Gastroesophageal sphincter (tissue), 4 donors: ENCODE data around the gene PPP1R3D. TPM values are rescaled to one million over a fixed set of nuclear protein-coding genes. Genes with fewer than 3 reads are reported as not detected.
A peak's percentile ranks its signal among the peaks of the same experiment; 100 is the strongest.

Source experiments
- ATAC-seq: fragments of 150-250 bp; one replicate; pipeline ENCODE4 v1.9.1; 2016; ENCODE audit warnings: mild to moderate bottlenecking, moderate library complexity
- H3K27ac ChIP-seq, 4 donors: fragments of 200-600 bp; sonication (generic) in 3 of 4; 1 replicate in 3 of 4; 2 replicates in 1 of 4; pipeline ENCODE4 v1.5.1; 2016 to 2019
- H3K27me3 ChIP-seq: fragments of 200-600 bp; sonication (generic); one replicate; pipeline ENCODE4 v1.5.1; 2019
- H3K36me3 ChIP-seq, 2 donors: fragments of 200-600 bp; sonication (generic); one replicate each; pipeline ENCODE4 v1.5.1; 2019; ENCODE audit warnings: control low read depth in 1 of 2
- H3K4me1 ChIP-seq, 3 donors: fragments of 200-600 bp; sonication (generic); 1 replicate in 2 of 3; 2 replicates in 1 of 3; pipeline ENCODE4 v1.5.1; 2016 to 2019; ENCODE audit warnings: control low read depth in 2 of 3
- H3K4me3 ChIP-seq, 2 donors: fragments of 200-600 bp; sonication (generic); one replicate each; pipeline ENCODE4 v1.5.1; 2019; ENCODE audit warnings: mild to moderate bottlenecking in 1 of 2, moderate library complexity in 1 of 2
- H3K9me3 ChIP-seq, 3 donors: fragments of 200-600 bp; sonication (generic); one replicate each; pipeline ENCODE4 v1.5.1; 2017 to 2019; ENCODE audit warnings: control low read depth in 2 of 3
- EP300 ChIP-seq: sonication (generic); formaldehyde crosslinking; IDR thresholded peaks from one replicate; pipeline ENCODE4 v1.6.1; 2017; ENCODE audit warnings: antibody characterized with exemption, mild to moderate bottlenecking
- POLR2A ChIP-seq, 2 donors: fragments of 450-650 bp; IDR thresholded peaks; one replicate each; pipeline ENCODE4 v1.6.1; 2017; ENCODE audit warnings: antibody characterized with exemption in 2 of 2, mild to moderate bottlenecking in 2 of 2, moderate library complexity in 1 of 2
- POLR2AphosphoS5 ChIP-seq: sonication (generic); formaldehyde crosslinking; IDR thresholded peaks from one replicate; pipeline ENCODE4 v1.6.1; 2017; ENCODE audit warnings: antibody characterized with exemption
- WGBS, 2 donors: methylation state at CpG; one replicate each; pipeline ENCODE4 v1.1.5; 2018; ENCODE audit warnings: low coverage in 1 of 2; 5-methylcytosine and 5-hydroxymethylcytosine counted together
- total RNA-seq, 4 donors: library from RNA; depleted of rRNA; stranded (reverse); fragments of >200 nt; gene quantifications; one replicate each; pipeline ENCODE4 v1.1.0, GENCODE V29; 2016
- TF ChIP-seq, protein P1 (sequence below), 4 experiments: fragments of 200-600 bp in 2 of 4; fragments of 450-650 bp in 2 of 4; sonication (generic) in 1 of 4; IDR thresholded peaks; one replicate each; pipeline ENCODE4 v1.5.1; 2017 to 2019; ENCODE audit warnings: antibody characterized with exemption in 4 of 4, mild to moderate bottlenecking in 2 of 4, moderate library complexity in 2 of 4

The PPP1R3D gene
- total RNA-seq, 4 donors from 2014 or later = 6.8 to 18.9 (median 10.3) TPM

GRCh38 chr20:59938696-59939051 lies 1.4 kb downstream of the PPP1R3D start:
- H3K4me3 ChIP-seq = peak overlapping the region in 1 of 2 donors; percentile 73
- WGBS, 2 donors = 84 to 100% methylated on average over 1 to 5 of the region's 7 CpGs
- H3K27ac ChIP-seq = peak overlapping the region in 3 of 4 donors; percentile 93 to 97 (median 96)
- no peak for ATAC-seq
- H3K36me3 ChIP-seq = peaks cover 0 to 8% of the 10 kb centered on the region in 2 donors
- no peaks in the 10 kb centered on the region for H3K27me3 ChIP-seq
- peaks cover 0 to 73% (median 31%) of the 10 kb centered on the region in 3 donors for H3K4me1 ChIP-seq
- TF ChIP-seq EP300 (no peak), POLR2AphosphoS5 (no peak), POLR2A (IDR thresholded peaks at IDR 0.05) (no peak)
- TF ChIP-seq, protein P1, sequence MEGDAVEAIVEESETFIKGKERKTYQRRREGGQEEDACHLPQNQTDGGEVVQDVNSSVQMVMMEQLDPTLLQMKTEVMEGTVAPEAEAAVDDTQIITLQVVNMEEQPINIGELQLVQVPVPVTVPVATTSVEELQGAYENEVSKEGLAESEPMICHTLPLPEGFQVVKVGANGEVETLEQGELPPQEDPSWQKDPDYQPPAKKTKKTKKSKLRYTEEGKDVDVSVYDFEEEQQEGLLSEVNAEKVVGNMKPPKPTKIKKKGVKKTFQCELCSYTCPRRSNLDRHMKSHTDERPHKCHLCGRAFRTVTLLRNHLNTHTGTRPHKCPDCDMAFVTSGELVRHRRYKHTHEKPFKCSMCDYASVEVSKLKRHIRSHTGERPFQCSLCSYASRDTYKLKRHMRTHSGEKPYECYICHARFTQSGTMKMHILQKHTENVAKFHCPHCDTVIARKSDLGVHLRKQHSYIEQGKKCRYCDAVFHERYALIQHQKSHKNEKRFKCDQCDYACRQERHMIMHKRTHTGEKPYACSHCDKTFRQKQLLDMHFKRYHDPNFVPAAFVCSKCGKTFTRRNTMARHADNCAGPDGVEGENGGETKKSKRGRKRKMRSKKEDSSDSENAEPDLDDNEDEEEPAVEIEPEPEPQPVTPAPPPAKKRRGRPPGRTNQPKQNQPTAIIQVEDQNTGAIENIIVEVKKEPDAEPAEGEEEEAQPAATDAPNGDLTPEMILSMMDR (IDR thresholded peaks at IDR 0.05) = no peak
- no peaks in the 10 kb centered on the region for H3K9me3 ChIP-seq

DNA sequence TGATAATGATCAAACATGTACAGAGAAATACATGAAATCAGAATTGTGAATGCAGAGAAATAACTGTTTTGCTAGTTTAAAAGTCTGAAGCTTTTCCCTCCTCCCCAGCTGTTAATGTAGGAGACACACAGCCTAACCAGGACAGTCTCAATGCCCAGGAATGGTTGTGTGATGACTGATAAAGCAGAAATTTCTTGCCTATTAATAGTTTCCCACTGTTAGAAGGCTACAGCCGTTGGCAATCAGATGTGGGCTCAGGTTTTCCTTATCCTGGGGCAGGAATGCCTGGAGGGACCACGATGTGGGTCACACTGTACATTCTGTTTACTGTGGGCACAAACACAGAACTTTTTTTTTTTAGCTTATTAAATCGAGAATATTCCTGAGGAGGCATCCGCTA lies 1.9 kb downstream of the PPP1R3D start:
- H3K27me3 ChIP-seq = no peaks in the 10 kb centered on the region
- WGBS, 2 donors = 50 to 64% methylated on average over 3 to 4 of the region's 4 CpGs
- TF ChIP-seq, protein P1 (IDR thresholded peaks at IDR 0.05) = no peak
- no peak for TF ChIP-seq POLR2AphosphoS5
- TF ChIP-seq EP300 = no peak
- H3K4me3 ChIP-seq = peak overlapping the region in 1 of 2 donors; percentile 73
- peaks cover 0 to 6% of the 10 kb centered on the region in 2 donors for H3K36me3 ChIP-seq
- peak overlapping the region in 3 of 4 donors; percentile 93 to 97 (median 96) for H3K27ac ChIP-seq
- no peaks in the 10 kb centered on the region for H3K9me3 ChIP-seq
- peaks cover 0 to 75% (median 33%) of the 10 kb centered on the region in 3 donors for H3K4me1 ChIP-seq
- no peak for ATAC-seq

DNA sequence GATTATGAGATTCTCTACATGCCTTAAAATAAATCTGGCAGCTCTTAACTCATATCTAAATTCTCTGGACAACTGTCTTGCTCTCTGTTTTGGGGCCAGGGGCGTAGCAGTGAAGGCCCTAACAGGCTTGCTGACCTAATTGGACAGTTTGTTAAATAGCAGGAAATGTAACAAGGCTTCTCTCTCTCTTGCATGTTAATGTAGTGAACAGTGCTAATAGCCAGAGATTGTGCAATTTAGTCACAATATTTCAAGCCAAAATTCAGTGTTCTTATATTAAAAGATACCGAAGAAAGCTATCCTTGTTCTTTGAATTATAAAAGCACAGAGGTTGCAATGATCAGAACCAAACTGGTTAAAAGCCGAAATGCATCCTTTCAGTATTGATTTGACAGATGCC lies 3.0 kb downstream of the PPP1R3D start:
- H3K36me3 ChIP-seq = no peaks in the 10 kb centered on the region
- peaks cover 0 to 68% (median 35%) of the 10 kb centered on the region in 3 donors for H3K4me1 ChIP-seq
- 59 to 72% methylated on average over 2 to 3 of the region's 3 CpGs for WGBS, 2 donors
- H3K9me3 ChIP-seq = no peaks in the 10 kb centered on the region
- H3K27me3 ChIP-seq = no peaks in the 10 kb centered on the region
- ATAC-seq = no peak
- no peak overlapping the region for H3K4me3 ChIP-seq
- no peak overlapping the region for H3K27ac ChIP-seq
- TF ChIP-seq EP300 (no peak), POLR2A (IDR thresholded peaks at IDR 0.05) (no peak), POLR2AphosphoS5 (no peak)
- TF ChIP-seq, protein P1 (IDR thresholded peaks at IDR 0.05) = no peak

DNA sequence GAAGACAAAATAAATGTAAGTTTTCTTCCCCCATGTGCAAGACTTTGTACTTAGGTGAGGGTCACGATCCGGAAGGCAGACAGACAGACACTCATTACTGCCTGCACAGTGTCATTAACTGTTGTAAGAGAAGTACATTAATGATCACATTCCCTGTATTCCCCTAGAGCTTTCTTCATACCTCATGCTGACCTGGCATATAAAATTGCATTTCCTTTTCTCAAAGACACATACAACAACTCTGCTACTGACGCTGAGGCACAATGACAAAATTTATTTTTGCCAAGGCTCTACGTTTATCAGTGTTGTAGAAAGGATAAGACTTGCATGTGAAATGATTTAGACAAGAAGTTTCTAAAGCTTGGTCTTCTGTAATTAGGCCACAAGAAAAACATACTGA lies 3.7 kb downstream of the PPP1R3D start:
- no peak overlapping the region for H3K27ac ChIP-seq

GRCh38 chr20:59935457-59936185 lies 4.5 kb downstream of the PPP1R3D start:
- no peaks in the 10 kb centered on the region for H3K36me3 ChIP-seq
- no peak for ATAC-seq
- no peak overlapping the region for H3K4me3 ChIP-seq
- H3K27ac ChIP-seq = no peak overlapping the region
- WGBS, 2 donors = 86 to 96% methylated on average over 4 to 8 of the region's 8 CpGs
- H3K27me3 ChIP-seq = no peaks in the 10 kb centered on the region
- H3K4me1 ChIP-seq = peaks cover 0 to 55% (median 25%) of the 10 kb centered on the region in 3 donors
- no peaks in the 10 kb centered on the region for H3K9me3 ChIP-seq
- no peak for TF ChIP-seq POLR2AphosphoS5
- TF ChIP-seq, protein P1 (IDR thresholded peaks at IDR 0.05) = no peak
- TF ChIP-seq POLR2A (IDR thresholded peaks at IDR 0.05) = no peak
- TF ChIP-seq EP300 = no peak

More for the DNA sequence above, 3.7 kb downstream of the PPP1R3D start:
- no peaks in the 10 kb centered on the region for H3K36me3 ChIP-seq
- no peak overlapping the region for H3K4me3 ChIP-seq
- no peaks in the 10 kb centered on the region for H3K9me3 ChIP-seq
- peaks cover 0 to 61% (median 29%) of the 10 kb centered on the region in 3 donors for H3K4me1 ChIP-seq
- TF ChIP-seq EP300 = no peak
- no peak for TF ChIP-seq POLR2A (IDR thresholded peaks at IDR 0.05)
- no peak for ATAC-seq
- no peaks in the 10 kb centered on the region for H3K27me3 ChIP-seq
- WGBS, 2 donors = 68 to 70% methylated on average over 4 of the region's 4 CpGs
